ENCODE measurements around the gene CTSF.

DNA sequence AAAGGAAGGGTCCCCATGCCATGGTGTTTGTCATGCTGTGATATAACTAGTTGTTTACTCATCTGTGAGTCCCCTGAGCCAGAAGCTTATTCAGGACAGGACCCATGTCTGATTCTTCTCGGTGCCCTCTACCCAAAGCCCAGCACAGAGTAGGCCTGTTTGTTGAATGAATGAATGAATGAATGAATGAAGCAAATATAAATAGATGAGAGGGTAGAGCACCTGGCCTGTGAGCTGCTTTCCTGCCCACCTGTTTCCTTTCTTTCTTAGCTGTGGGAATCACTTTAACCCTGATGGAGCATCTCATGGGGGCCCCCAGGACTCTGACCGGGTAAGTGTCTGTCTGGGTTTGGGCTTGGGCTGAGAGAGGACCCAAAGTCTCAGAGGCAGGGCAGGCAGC, 31.8 kb upstream of the CTSF start:
- TF ChIP-seq, protein P1, sequence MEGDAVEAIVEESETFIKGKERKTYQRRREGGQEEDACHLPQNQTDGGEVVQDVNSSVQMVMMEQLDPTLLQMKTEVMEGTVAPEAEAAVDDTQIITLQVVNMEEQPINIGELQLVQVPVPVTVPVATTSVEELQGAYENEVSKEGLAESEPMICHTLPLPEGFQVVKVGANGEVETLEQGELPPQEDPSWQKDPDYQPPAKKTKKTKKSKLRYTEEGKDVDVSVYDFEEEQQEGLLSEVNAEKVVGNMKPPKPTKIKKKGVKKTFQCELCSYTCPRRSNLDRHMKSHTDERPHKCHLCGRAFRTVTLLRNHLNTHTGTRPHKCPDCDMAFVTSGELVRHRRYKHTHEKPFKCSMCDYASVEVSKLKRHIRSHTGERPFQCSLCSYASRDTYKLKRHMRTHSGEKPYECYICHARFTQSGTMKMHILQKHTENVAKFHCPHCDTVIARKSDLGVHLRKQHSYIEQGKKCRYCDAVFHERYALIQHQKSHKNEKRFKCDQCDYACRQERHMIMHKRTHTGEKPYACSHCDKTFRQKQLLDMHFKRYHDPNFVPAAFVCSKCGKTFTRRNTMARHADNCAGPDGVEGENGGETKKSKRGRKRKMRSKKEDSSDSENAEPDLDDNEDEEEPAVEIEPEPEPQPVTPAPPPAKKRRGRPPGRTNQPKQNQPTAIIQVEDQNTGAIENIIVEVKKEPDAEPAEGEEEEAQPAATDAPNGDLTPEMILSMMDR (CRISPR knock-in tag; IDR thresholded peaks at IDR 0.05), result no peak
- no peak for TF ChIP-seq BRCA1 (CRISPR knock-in tag; IDR thresholded peaks at IDR 0.05)
- TF ChIP-seq, protein P2, sequence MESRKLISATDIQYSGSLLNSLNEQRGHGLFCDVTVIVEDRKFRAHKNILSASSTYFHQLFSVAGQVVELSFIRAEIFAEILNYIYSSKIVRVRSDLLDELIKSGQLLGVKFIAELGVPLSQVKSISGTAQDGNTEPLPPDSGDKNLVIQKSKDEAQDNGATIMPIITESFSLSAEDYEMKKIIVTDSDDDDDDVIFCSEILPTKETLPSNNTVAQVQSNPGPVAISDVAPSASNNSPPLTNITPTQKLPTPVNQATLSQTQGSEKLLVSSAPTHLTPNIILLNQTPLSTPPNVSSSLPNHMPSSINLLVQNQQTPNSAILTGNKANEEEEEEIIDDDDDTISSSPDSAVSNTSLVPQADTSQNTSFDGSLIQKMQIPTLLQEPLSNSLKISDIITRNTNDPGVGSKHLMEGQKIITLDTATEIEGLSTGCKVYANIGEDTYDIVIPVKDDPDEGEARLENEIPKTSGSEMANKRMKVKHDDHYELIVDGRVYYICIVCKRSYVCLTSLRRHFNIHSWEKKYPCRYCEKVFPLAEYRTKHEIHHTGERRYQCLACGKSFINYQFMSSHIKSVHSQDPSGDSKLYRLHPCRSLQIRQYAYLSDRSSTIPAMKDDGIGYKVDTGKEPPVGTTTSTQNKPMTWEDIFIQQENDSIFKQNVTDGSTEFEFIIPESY (CRISPR knock-in tag; IDR thresholded peaks at IDR 0.05), result no peak
- TF ChIP-seq YEATS4 (CRISPR knock-in tag; IDR thresholded peaks at IDR 0.05; ENCODE audit: borderline replicate concordance), result no peak
- TF ChIP-seq ZNF138 (CRISPR knock-in tag; IDR thresholded peaks at IDR 0.05; ENCODE audit: low read depth), result no peak
- no peak for TF ChIP-seq ZBTB7B (CRISPR knock-in tag; IDR thresholded peaks at IDR 0.05)
